Measurements from ENCODE around the gene REEP1. TPM values are rescaled to one million over a fixed set of nuclear protein-coding genes. Genes with fewer than 3 reads are reported as not detected.

The REEP1 gene
- total RNA-seq, 1 donor from 2014 or later: not detected

GRCh38 chr2:86238354-86238753 is 99.1 kb downstream of the REEP1 start:
- ChIA-PET POLR2A (interaction anchor here (1.0 to 1.7 kb wide), 4 partner anchors 9 to 203 kb away, joined by 4 to 20 read pairs (median 6); partner anchors contain the start of genes IMMT and KDM3A), CTCF (interaction anchor here (1.2 to 1.9 kb wide), 2 partner anchors 13 to 17 kb away, joined by 6 to 16 read pairs; no protein-coding TSS in a partner anchor)
- H3K4me3 Mint-ChIP-seq: peak overlapping the region; percentile 39
- DNase-seq: peak; percentile 55
- no peaks in the 10 kb centered on the region for H3K36me3 Mint-ChIP-seq (ENCODE audit: low read depth)
- no peaks in the 10 kb centered on the region for H3K9me3 Mint-ChIP-seq
- intact Hi-C loops (cut with micrococcal nuclease): loop anchor here (1.0 to 2.0 kb wide), 2 partner anchors 13 to 44 kb away; partner anchors contain the start of gene IMMT
- ATAC-seq (ENCODE audit: low read depth): peak; percentile 99
- TF ChIP-seq CTCF (IDR thresholded peaks at IDR 0.05): no peak
- H3K27me3 Mint-ChIP-seq: no peaks in the 10 kb centered on the region
- peaks cover 57% of the 10 kb centered on the region for H3K4me1 Mint-ChIP-seq
- peak overlapping the region; percentile 5 for H3K27ac Mint-ChIP-seq

- intact Hi-C loops (cut with micrococcal nuclease): no loop called here
- CTCF ChIA-PET: interaction anchor here (0.9 to 1.9 kb wide), 2 partner anchors 12 to 16 kb away, joined by 3 to 6 read pairs; no protein-coding TSS in a partner anchor
- no peak overlapping the region for H3K27ac Mint-ChIP-seq
These were observed 100.3 kb downstream of the REEP1 start for GRCh38 chr2:86237172-86237571.

GRCh38 chr2:86235196-86235980 is 102.0 kb downstream of the REEP1 start:
- POLR2A ChIA-PET: no interaction called here
- CTCF ChIA-PET: interaction anchor here (1.1 kb wide), 1 partner anchor 14 kb away, joined by 4 read pairs; no protein-coding TSS in a partner anchor
- no peaks in the 10 kb centered on the region for H3K9me3 Mint-ChIP-seq
- H3K27ac Mint-ChIP-seq: no peak overlapping the region
- TF ChIP-seq CTCF (IDR thresholded peaks at IDR 0.05): no peak
- no peaks in the 10 kb centered on the region for H3K36me3 Mint-ChIP-seq (ENCODE audit: low read depth)
- H3K4me1 Mint-ChIP-seq: peaks cover 32% of the 10 kb centered on the region
- ATAC-seq (ENCODE audit: low read depth) (no peak), DNase-seq (no peak)
- intact Hi-C loops (cut with micrococcal nuclease): no loop called here
- H3K27me3 Mint-ChIP-seq: no peaks in the 10 kb centered on the region
- no peak overlapping the region for H3K4me3 Mint-ChIP-seq

More at GRCh38 chr2:86237172-86237571, 100.3 kb downstream of the REEP1 start:
- DNase-seq (no peak), ATAC-seq (ENCODE audit: low read depth) (no peak)
- Mint-ChIP-seq H3K9me3 (no peaks in the 10 kb centered on the region), H3K27me3 (no peaks in the 10 kb centered on the region), H3K36me3 (ENCODE audit: low read depth) (no peaks in the 10 kb centered on the region), H3K4me1 (peaks cover 46% of the 10 kb centered on the region), H3K4me3 (no peak overlapping the region)
- POLR2A ChIA-PET: interaction anchor here (1.7 kb wide), 1 partner anchor 11 kb away, joined by 20 read pairs; no protein-coding TSS in a partner anchor
- no peak for TF ChIP-seq CTCF (IDR thresholded peaks at IDR 0.05)

GRCh38 chr2:86234563-86235131 is 102.8 kb downstream of the REEP1 start:
- H3K9me3 Mint-ChIP-seq: no peaks in the 10 kb centered on the region
- H3K27me3 Mint-ChIP-seq: no peaks in the 10 kb centered on the region
- no peak overlapping the region for H3K27ac Mint-ChIP-seq
- ATAC-seq (ENCODE audit: low read depth): no peak
- no peak for DNase-seq
- CTCF ChIA-PET: interaction anchor here (1.1 kb wide), 1 partner anchor 14 kb away, joined by 4 read pairs; no protein-coding TSS in a partner anchor
- no peak for TF ChIP-seq CTCF (IDR thresholded peaks at IDR 0.05)
- intact Hi-C loops (cut with micrococcal nuclease): no loop called here
- H3K36me3 Mint-ChIP-seq (ENCODE audit: low read depth): no peaks in the 10 kb centered on the region
- POLR2A ChIA-PET: no interaction called here
- H3K4me3 Mint-ChIP-seq: no peak overlapping the region
- H3K4me1 Mint-ChIP-seq: peaks cover 25% of the 10 kb centered on the region

- Mint-ChIP-seq H3K4me3 (no peak overlapping the region), H3K27me3 (no peaks in the 10 kb centered on the region), H3K27ac (no peak overlapping the region), H3K9me3 (no peaks in the 10 kb centered on the region), H3K36me3 (ENCODE audit: low read depth) (no peaks in the 10 kb centered on the region), H3K4me1 (peaks cover 23% of the 10 kb centered on the region)
- TF ChIP-seq CTCF (IDR thresholded peaks at IDR 0.05): no peak
- CTCF ChIA-PET: no interaction called here
- POLR2A ChIA-PET: no interaction called here
- intact Hi-C loops (cut with micrococcal nuclease): no loop called here
- DNase-seq (no peak), ATAC-seq (ENCODE audit: low read depth) (no peak)
These were observed 104.0 kb downstream of the REEP1 start for GRCh38 chr2:86233436-86233835.
